Endothelial cell of umbilical vein (primary cell): ENCODE results near the gene STARD5. TPM values are rescaled to one million over a fixed set of nuclear protein-coding genes. Genes with fewer than 3 reads are reported as not detected.

ENCODE experiments used
- BruUV-seq: library from RNA; stranded (reverse); fragments of 400-500 nt; replicated peaks from 2 replicates; lab custom pipeline; 2021; lab: Mats Ljungman, UMichigan
- CTCF ChIA-PET: fragments of 300-600, 350-600 bp; sonication (Branson Sonifier 250); formaldehyde crosslinking; loops from one replicate; lab custom pipeline; 2021; ENCODE audit warnings: antibody characterized with exemption, inconsistent platforms; lab: Charles Lee
- POLR2A ChIA-PET: fragments of 300-600, 350-600 bp; sonication (Branson Sonifier 250); formaldehyde crosslinking; loops from one replicate; lab custom pipeline; 2021; ENCODE audit warnings: antibody characterized with exemption, inconsistent platforms; lab: Charles Lee
- DNase-seq: peaks from one replicate; pipeline ENCODE4 v3.0.0-alpha.2; 2011; ENCODE audit warnings: low read depth, low spot score
- FAIRE-seq: peaks from 2 replicates; lab custom pipeline; 2011; peaks lifted over from hg19 to GRCh38; lab: Jason Lieb, UNC
- H2AFZ ChIP-seq: 2 replicates; pipeline ENCODE4 v1.6.0; 2012; ENCODE audit warnings: low read depth, low read length, control low read depth, inconsistent platforms
- H3K27ac ChIP-seq: 2 replicates; pipeline ENCODE4 v1.5.1; 2011; ENCODE audit warnings: low read depth, mild to moderate bottlenecking, control low read depth, low read length, moderate library complexity; ENCODE audit not compliant: insufficient read depth
- H3K27me3 ChIP-seq, 2 experiments: 2 replicates each; pipeline versions ENCODE4 v1.6.0 to v1.6.1; 2011; ENCODE audit warnings: low read length in 2 of 2, mixed read lengths in 1 of 2; ENCODE audit not compliant: control insufficient read depth in 2 of 2, insufficient read depth in 2 of 2
- H3K36me3 ChIP-seq, 2 experiments: 2 replicates in 1 of 2; 3 replicates in 1 of 2; pipeline ENCODE4 v1.5.1; 2011; ENCODE audit warnings: low read length in 2 of 2, mild to moderate bottlenecking in 1 of 2, moderate library complexity in 1 of 2; ENCODE audit not compliant: control insufficient read depth in 2 of 2, insufficient read depth in 2 of 2; ENCODE audit errors: extremely low read depth in 1 of 2
- H3K4me1 ChIP-seq: 3 replicates; pipeline ENCODE4 v1.5.1; 2011; ENCODE audit warnings: mild to moderate bottlenecking, low read length; ENCODE audit not compliant: control insufficient read depth, insufficient read depth; ENCODE audit errors: extremely low read depth
- H3K4me2 ChIP-seq: 2 replicates; pipeline ENCODE4 v1.6.1; 2011; ENCODE audit warnings: low read length, control low read depth, mixed read lengths; ENCODE audit not compliant: insufficient read depth
- H3K4me3 ChIP-seq, 3 experiments: fragments of 200-600 bp in 1 of 3; sonication (generic), shearing (Covaris generic) in 1 of 3; replicated peaks in 1 of 3; 2 replicates each; pipeline ENCODE4 v1.5.1; 2011 to 2016; ENCODE audit warnings: control low read depth in 3 of 3, low read length in 3 of 3, mild to moderate bottlenecking in 2 of 3, inconsistent platforms in 1 of 3, low read depth in 1 of 3, moderate library complexity in 1 of 3; ENCODE audit not compliant: insufficient read depth in 1 of 3
- H3K79me2 ChIP-seq: 2 replicates; pipeline ENCODE4 v1.6.0; 2012; ENCODE audit warnings: low read length, inconsistent platforms; ENCODE audit not compliant: control insufficient read depth, insufficient read depth
- H3K9ac ChIP-seq: replicated peaks from 2 replicates; pipeline ENCODE3; 2011; ENCODE audit warnings: low read length, control low read depth; ENCODE audit not compliant: insufficient read depth; ENCODE audit errors: extremely low read depth
- H3K9me1 ChIP-seq: replicated peaks from 3 replicates; pipeline ENCODE4 v1.6.0; 2011; ENCODE audit warnings: mild to moderate bottlenecking, low read length; ENCODE audit not compliant: control insufficient read depth, insufficient read depth; ENCODE audit errors: extremely low read depth
- H3K9me3 ChIP-seq: replicated peaks from 2 replicates; pipeline ENCODE4 v1.5.1; 2012; ENCODE audit warnings: low read length, inconsistent platforms; ENCODE audit not compliant: control insufficient read depth, insufficient read depth
- H4K20me1 ChIP-seq: replicated peaks from 2 replicates; pipeline ENCODE3; 2011; ENCODE audit warnings: mild to moderate bottlenecking, low read length; ENCODE audit not compliant: control insufficient read depth, insufficient read depth; ENCODE audit errors: extremely low read depth
- CTCF ChIP-seq, 2 donors: IDR thresholded peaks; 1 replicate in 1 of 2; 2 replicates in 1 of 2; pipeline ENCODE4 v1.5.1; 2011; ENCODE audit warnings: low read length in 2 of 2, mild to moderate bottlenecking in 2 of 2, moderate library complexity in 2 of 2, control low read depth in 1 of 2, inconsistent platforms in 1 of 2, low read depth in 1 of 2; ENCODE audit not compliant: insufficient read depth in 1 of 2; ENCODE audit errors: extremely low read depth in 1 of 2
- EZH2 ChIP-seq: IDR thresholded peaks from 2 replicates; pipeline ENCODE4 v1.6.1; 2012; ENCODE audit warnings: borderline replicate concordance, low read depth, mild to moderate bottlenecking, moderate library complexity, low read length, inconsistent platforms; ENCODE audit not compliant: severe bottlenecking
- FOS ChIP-seq: IDR thresholded peaks from 2 replicates; pipeline ENCODE4 v1.6.1; 2011; ENCODE audit warnings: mild to moderate bottlenecking, low read length, moderate library complexity, borderline replicate concordance; ENCODE audit not compliant: insufficient read depth
- GATA2 ChIP-seq: IDR thresholded peaks from 2 replicates; pipeline ENCODE4 v1.7.0; 2011; ENCODE audit warnings: low read depth, mild to moderate bottlenecking, moderate library complexity, mixed read lengths, low read length; ENCODE audit not compliant: insufficient read length, insufficient read depth
- JUN ChIP-seq: IDR thresholded peaks from 2 replicates; pipeline ENCODE4 v1.6.1; 2011; ENCODE audit warnings: borderline replicate concordance, low read depth; ENCODE audit not compliant: insufficient read length, insufficient read depth
- MAX ChIP-seq: IDR thresholded peaks from 2 replicates; pipeline ENCODE4 v1.6.1; 2011; ENCODE audit not compliant: insufficient read depth, insufficient read length
- MYC ChIP-seq: IDR thresholded peaks from one replicate; pipeline ENCODE4 v1.6.1; 2011; ENCODE audit warnings: mild to moderate bottlenecking, low read depth, low read length
- POLR2A ChIP-seq: IDR thresholded peaks from 2 replicates; pipeline ENCODE4 v1.6.1; 2012; ENCODE audit warnings: low read depth, mild to moderate bottlenecking, control low read depth, low read length
- POLR2AphosphoS5 ChIP-seq: IDR thresholded peaks from 2 replicates; pipeline ENCODE4 v1.6.1; 2012; ENCODE audit warnings: low read depth, mild to moderate bottlenecking, control low read depth, low read length, moderate library complexity; ENCODE audit not compliant: insufficient read depth
- dilution Hi-C: fragments of 300-500 bp; cut with MboI; formaldehyde crosslinking; loops from one replicate; pipeline ENCODE4 v1.15.0; 2019; ENCODE audit warnings: low sequenced_read_pairs; ENCODE audit not compliant: extremely low pct_ligation_motif_present
- intact Hi-C: fragments of 100-400 bp; cut with micrococcal nuclease; formaldehyde crosslinking; loops from one replicate; pipeline ENCODE4 v1.10.0; 2022
- polyA plus RNA-seq, 4 experiments: library from polyadenylated mRNA; depleted of rRNA in 3 of 4; stranded (reverse) in 3 of 4; unstranded in 1 of 4; fragments of >200 nt; gene quantifications; 2 replicates each; pipeline versions ENCODE4 v1.2.1 to v1.2.3, GENCODE V29; 2011 to 2012; ENCODE audit warnings: missing spikeins in 1 of 4
- total RNA-seq: library from RNA; stranded (reverse); gene quantifications from 2 replicates; pipeline ENCODE4 v1.2.3, GENCODE V29; 2021

The STARD5 gene
- total and polyA plus RNA-seq, 2 donors (not counting 3 experiments of a cell fraction or from before 2014, with no cell fraction given) = 2.2 to 3.0 TPM

GRCh38 chr15:81298611-81299010 is 25.3 kb downstream of the STARD5 start:
- H3K9me1 ChIP-seq = no peaks in the 10 kb centered on the region
- peaks cover 0 to 2% of the 10 kb centered on the region in 2 experiments for H3K27me3 ChIP-seq
- H3K4me2 ChIP-seq = no peak overlapping the region
- H3K4me3 ChIP-seq = no peak overlapping the region
- peaks cover 8% of the 10 kb centered on the region for H3K4me1 ChIP-seq
- TF ChIP-seq GATA2 (no peak), FOS (no peak), JUN (no peak), MAX (no peak), POLR2A (no peak), POLR2AphosphoS5 (no peak), CTCF (IDR thresholded peaks at IDR 0.05; ENCODE audit: extremely low read depth in 1 of 2, insufficient read depth in 1 of 2, low read depth in 1 of 2, low read length in 2 of 2) (no peak), EZH2 (no peak), MYC (no peak)
- BruUV-seq = no TSS peak
- no peaks in the 10 kb centered on the region for H4K20me1 ChIP-seq
- no peaks in the 10 kb centered on the region for H3K36me3 ChIP-seq
- DNase-seq (no peak), FAIRE-seq (no peak)
- H3K27ac ChIP-seq = no peak overlapping the region
- ChIA-PET POLR2A (no interaction called here), CTCF (no interaction called here)
- H3K9me3 ChIP-seq = no peaks in the 10 kb centered on the region
- no peak overlapping the region for H2AFZ ChIP-seq
- H3K9ac ChIP-seq = no peak overlapping the region
- intact Hi-C loops = no loop called here
- no peaks in the 10 kb centered on the region for H3K79me2 ChIP-seq
- dilution Hi-C loops = no loop called here
